ENCODE results near the gene OR13J1.

Gene OR13J1

GRCh38 chr9:35859990-35860339 is 10.2 kb downstream of the OR13J1 start:
- no peak for DNase-seq (ENCODE audit: low read depth in 1 of 2, low spot score in 1 of 2)

DNA sequence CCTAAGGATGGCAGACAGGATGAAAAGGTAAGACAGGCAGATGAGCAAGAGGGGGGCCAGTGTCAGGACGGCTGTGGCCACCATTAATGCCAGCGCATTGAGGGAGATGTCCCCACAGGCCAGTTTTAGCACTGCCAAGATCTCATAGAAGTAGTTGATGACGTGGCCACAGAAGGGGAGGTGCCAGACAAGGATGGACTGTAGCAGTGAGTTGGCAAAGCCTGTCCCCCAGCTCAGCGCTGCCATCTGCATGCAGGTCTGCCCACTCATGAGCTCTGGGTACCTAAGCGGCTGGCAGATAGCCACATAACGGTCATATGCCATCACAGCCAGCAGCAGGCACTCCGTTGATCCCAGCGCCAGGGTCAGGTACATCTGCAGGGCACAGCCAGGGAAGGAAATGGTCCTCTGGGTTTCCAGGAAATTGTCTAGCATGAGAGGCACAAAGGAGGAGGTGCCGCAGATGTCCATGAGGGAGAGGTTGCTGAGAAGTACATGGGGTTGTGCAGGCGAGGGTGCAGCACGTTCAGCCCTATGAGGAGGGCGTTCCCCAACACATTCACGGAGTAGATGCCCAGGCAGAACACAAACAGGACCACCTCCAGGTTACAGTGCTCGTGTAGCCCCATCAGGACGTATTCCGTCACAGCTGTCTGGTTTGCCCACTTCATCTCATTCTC is 10.8 kb downstream of the OR13J1 start:
- DNase-seq (ENCODE audit: low read depth in 1 of 2, low spot score in 1 of 2), result no peak

- DNase-seq (ENCODE audit: low read depth in 1 of 2, low spot score in 1 of 2), result no peak
Observed at GRCh38 chr9:35858458-35858857, 11.7 kb downstream of the OR13J1 start.

- no peak for DNase-seq (ENCODE audit: low read depth in 1 of 2, low spot score in 1 of 2)
Observed at GRCh38 chr9:35856882-35857281, 13.3 kb downstream of the OR13J1 start.

GRCh38 chr9:35856206-35856605 is 14.0 kb downstream of the OR13J1 start:
- DNase-seq (ENCODE audit: low read depth in 1 of 2, low spot score in 1 of 2), result no peak

GRCh38 chr9:35854091-35854762 is 16.0 kb downstream of the OR13J1 start:
- DNase-seq (ENCODE audit: low read depth in 1 of 2, low spot score in 1 of 2), result no peak

- DNase-seq (ENCODE audit: low read depth in 1 of 2, low spot score in 1 of 2), result no peak
Observed at GRCh38 chr9:35852876-35853865, 17.0 kb downstream of the OR13J1 start.

- no peak for DNase-seq (ENCODE audit: low read depth in 1 of 2, low spot score in 1 of 2)
Observed at GRCh38 chr9:35852267-35852815, 17.9 kb downstream of the OR13J1 start.

GRCh38 chr9:35847792-35848572 is 22.2 kb downstream of the OR13J1 start:
- DNase-seq (ENCODE audit: low read depth in 1 of 2, low spot score in 1 of 2), result peak in 1 of 2 donors; percentile 20

- no peak for DNase-seq (ENCODE audit: low read depth in 1 of 2, low spot score in 1 of 2)
Observed at GRCh38 chr9:35845824-35846771, 24.1 kb downstream of the OR13J1 start.

DNA sequence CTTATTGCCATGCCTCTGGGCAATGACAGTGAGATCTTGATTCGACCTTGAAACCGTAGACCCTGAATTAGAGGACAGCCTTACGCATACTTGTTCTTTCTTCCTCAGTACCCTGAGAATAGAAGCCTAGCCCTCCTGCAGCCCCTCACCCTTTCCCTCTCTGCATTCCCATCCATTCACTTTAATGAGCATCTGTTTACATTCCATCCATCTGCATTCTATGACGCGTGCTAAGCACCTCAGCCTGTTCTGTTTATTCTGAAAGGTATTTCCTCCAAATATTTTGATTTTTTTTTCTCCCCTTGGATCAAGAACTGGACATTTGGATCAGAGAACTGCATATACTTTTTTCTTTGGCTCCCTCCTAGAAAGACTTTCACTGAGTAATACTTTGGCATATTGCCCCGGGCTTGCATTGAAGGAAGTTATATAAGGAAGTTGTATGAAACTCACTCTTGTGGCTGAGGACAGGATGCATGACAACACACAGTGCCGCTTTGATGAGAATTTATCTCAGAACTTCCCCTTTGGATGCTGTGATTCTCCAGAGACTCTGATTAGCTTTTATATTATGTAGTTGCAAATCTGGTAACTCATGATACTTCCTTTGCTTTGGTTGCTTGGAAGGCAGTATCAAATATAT is 25.5 kb downstream of the OR13J1 start:
- DNase-seq (ENCODE audit: low read depth in 1 of 2, low spot score in 1 of 2), result no peak

DNA sequence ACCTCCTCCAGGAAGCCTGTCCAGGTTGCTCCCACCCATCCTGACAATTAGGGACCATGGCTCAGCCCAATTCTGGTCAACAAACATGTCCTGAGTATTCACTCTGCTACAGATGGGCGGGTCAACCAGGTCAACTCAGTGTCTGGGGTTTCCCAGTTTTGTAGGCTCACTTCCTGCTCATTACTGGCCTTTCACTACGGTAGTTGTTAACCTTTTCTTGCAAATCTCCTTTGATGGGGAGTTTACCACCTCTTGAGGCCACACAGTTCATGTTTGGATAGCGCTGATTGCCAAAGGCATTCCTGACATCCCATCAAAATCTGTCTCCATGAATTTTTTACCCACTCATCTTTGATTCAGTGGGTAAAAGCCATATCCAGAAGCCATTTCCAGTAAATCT is 27.4 kb downstream of the OR13J1 start:
- no peak for DNase-seq (ENCODE audit: low read depth in 1 of 2, low spot score in 1 of 2)

DNA sequence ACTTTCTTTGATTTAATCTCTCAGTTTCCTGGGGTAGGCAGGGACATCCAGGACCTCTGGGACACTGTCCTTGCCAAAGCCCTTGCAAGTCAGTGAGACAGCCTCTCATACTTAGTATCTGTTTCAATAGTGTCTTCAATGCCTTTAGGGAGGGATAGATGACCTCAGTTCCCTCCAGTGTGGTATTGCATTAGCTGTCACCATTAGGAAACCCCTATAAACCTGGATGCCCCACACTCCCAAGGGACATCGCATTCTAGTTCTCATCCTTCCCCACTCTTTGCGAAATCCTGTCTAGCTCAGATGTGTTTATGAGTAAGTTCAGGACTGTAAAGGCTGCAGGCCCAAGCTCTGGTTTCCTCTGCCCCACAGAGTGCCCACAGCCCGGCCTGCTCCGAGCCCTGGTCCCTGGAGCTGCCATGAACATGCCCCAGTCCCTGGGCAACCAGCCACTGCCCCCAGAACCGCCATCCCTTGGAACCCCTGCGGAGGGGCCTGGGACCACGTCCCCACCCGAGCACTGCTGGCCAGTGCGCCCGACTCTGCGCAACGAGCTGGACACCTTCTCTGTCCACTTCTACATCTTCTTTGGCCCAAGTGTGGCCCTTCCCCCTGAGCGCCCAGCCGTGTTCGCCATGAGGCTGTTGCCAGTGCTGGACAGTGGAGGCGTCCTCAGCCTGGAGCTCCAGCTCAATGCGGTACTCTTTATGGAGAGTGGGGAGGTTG is 28.0 kb downstream of the OR13J1 start:
- DNase-seq (ENCODE audit: low read depth in 1 of 2, low spot score in 1 of 2), result no peak

DNA sequence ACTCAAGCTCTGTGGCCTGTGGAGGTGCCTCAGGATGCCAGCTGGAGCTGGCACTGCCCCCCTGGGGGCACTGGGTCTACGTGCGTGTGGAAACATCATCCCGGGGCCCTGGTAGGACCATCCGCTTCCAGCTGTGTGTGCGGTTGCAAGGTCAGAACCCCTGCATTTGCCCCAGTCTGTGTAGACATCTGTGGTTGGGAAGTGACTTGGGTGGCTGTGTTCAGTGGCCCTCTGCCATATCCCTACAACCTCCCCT is 28.6 kb downstream of the OR13J1 start:
- DNase-seq (ENCODE audit: low read depth in 1 of 2, low spot score in 1 of 2), result no peak

GRCh38 chr9:35840881-35841644 is 29.1 kb downstream of the OR13J1 start:
- DNase-seq (ENCODE audit: low read depth in 1 of 2, low spot score in 1 of 2), result no peak

DNA sequence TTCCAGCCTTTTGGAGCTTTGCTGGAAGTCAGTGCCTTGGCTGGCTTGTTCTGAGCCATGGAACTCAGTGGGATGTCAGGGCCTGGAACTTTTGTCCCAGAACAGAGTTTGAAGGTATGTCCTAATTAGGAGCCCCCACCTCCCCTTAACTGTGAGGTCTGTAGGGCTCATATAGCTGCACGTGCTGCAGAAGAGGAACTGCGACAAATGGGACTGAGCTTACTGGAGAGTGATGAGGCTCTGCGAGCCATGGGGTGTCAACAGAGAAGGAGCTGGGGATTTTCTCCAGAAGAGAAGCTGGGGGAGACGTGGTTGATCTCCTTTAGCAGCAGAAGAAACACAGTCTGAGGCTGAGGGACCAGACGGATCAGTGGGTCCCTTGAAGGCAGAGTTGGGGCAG is 30.3 kb downstream of the OR13J1 start:
- DNase-seq (ENCODE audit: low read depth in 1 of 2, low spot score in 1 of 2), result no peak

GRCh38 chr9:35836595-35836994 is 33.6 kb downstream of the OR13J1 start:
- no peak for DNase-seq (ENCODE audit: low read depth in 1 of 2, low spot score in 1 of 2)

DNA sequence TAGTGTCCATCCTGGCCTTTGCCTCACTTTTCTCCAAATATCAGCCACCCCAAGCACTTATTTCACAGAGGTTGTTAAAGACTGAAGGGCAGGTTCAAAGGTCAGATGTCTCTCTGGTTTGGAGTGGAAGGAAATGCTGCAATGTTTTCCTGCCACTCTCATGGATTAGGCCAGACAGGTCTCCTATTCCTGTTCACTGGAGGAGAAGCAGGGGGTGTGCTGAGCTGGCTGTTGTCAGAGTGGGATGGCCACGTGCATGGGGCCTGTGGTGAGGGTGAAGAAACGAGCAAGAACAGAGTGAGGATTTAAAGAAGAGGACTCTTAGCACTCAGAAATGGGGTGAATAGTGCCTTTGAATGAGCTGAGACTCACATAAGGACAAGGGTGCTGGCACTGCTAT is 34.4 kb downstream of the OR13J1 start:
- no peak for DNase-seq (ENCODE audit: low read depth in 1 of 2, low spot score in 1 of 2)

Data from activated CD4-positive, alpha-beta T cell treated with anti-CD3 and anti-CD28 coated beads, Interleukin-2, amount 50 U/mL, for 24 hours (primary cell).